ENCODE measurements around the gene CYP46A1.

Gene CYP46A1

GRCh38 chr14:99747167-99747566 is 63.1 kb downstream of the CYP46A1 start:
- no peak for TF ChIP-seq CTCF (IDR thresholded peaks at IDR 0.05; ENCODE audit: low read depth, low read length)
- in situ Hi-C loops (cut with HindIII; ENCODE audit: low sequenced_read_pairs): no loop called here
- DNase-seq (ENCODE audit: low read depth, low spot score): no peak
- no peak overlapping the region for H3K4me3 ChIP-seq (ENCODE audit: low read depth, low read length)

GRCh38 chr14:99747582-99748330 is 63.7 kb downstream of the CYP46A1 start:
- no peak for DNase-seq (ENCODE audit: low read depth, low spot score)
- H3K4me3 ChIP-seq (ENCODE audit: low read depth, low read length): no peak overlapping the region
- TF ChIP-seq CTCF (IDR thresholded peaks at IDR 0.05; ENCODE audit: low read depth, low read length): no peak
- in situ Hi-C loops (cut with HindIII; ENCODE audit: low sequenced_read_pairs): no loop called here

- in situ Hi-C loops (cut with HindIII; ENCODE audit: low sequenced_read_pairs): no loop called here
- no peak overlapping the region for H3K4me3 ChIP-seq (ENCODE audit: low read depth, low read length)
- no peak for TF ChIP-seq CTCF (IDR thresholded peaks at IDR 0.05; ENCODE audit: low read depth, low read length)
- DNase-seq (ENCODE audit: low read depth, low spot score): no peak
Observed at GRCh38 chr14:99748529-99748928, 64.4 kb downstream of the CYP46A1 start.

- in situ Hi-C loops (cut with HindIII; ENCODE audit: low sequenced_read_pairs): no loop called here
- H3K4me3 ChIP-seq (ENCODE audit: low read depth, low read length): no peak overlapping the region
- TF ChIP-seq CTCF (IDR thresholded peaks at IDR 0.05; ENCODE audit: low read depth, low read length): peak; percentile 22
- DNase-seq (ENCODE audit: low read depth, low spot score): no peak
Observed at GRCh38 chr14:99749142-99749541, 65.0 kb downstream of the CYP46A1 start.

GRCh38 chr14:99749763-99750715 is 65.9 kb downstream of the CYP46A1 start:
- in situ Hi-C loops (cut with HindIII; ENCODE audit: low sequenced_read_pairs): no loop called here
- H3K4me3 ChIP-seq (ENCODE audit: low read depth, low read length): no peak overlapping the region
- no peak for TF ChIP-seq CTCF (IDR thresholded peaks at IDR 0.05; ENCODE audit: low read depth, low read length)
- no peak for DNase-seq (ENCODE audit: low read depth, low spot score)

- in situ Hi-C loops (cut with HindIII; ENCODE audit: low sequenced_read_pairs): no loop called here
- no peak for DNase-seq (ENCODE audit: low read depth, low spot score)
- no peak for TF ChIP-seq CTCF (IDR thresholded peaks at IDR 0.05; ENCODE audit: low read depth, low read length)
- H3K4me3 ChIP-seq (ENCODE audit: low read depth, low read length): no peak overlapping the region
Observed at GRCh38 chr14:99750746-99751450, 66.8 kb downstream of the CYP46A1 start.
